Peyer's patch (tissue), 4 donors: ENCODE measurements around the gene AMDHD2. TPM values are rescaled to one million over a fixed set of nuclear protein-coding genes. Genes with fewer than 3 reads are reported as not detected.
"Not testable (repeated sequence)": the region's sequence is repeated elsewhere in the genome, so short reads cannot be mapped to it uniquely, and the experiment has no call there.

Source experiments
- DNase-seq, 3 donors: peaks; one replicate each; pipeline ENCODE4 v3.0.0-alpha.2; 2017 to 2019
- H3K27ac ChIP-seq, 4 donors: fragments of 200-600 bp; sonication (generic); one replicate each; pipeline ENCODE4 v1.5.1; 2016 to 2019
- H3K27me3 ChIP-seq, 2 donors: fragments of 200-600 bp; sonication (generic); one replicate each; pipeline ENCODE4 v1.5.1; 2019
- H3K36me3 ChIP-seq, 3 donors: fragments of 200-600 bp; sonication (generic); one replicate each; pipeline ENCODE4 v1.5.1; 2016 to 2019
- H3K4me1 ChIP-seq, 4 donors: fragments of 200-600 bp; sonication (generic); one replicate each; pipeline ENCODE4 v1.5.1; 2016 to 2019
- H3K4me3 ChIP-seq, 4 donors: fragments of 200-600 bp; sonication (generic); 1 replicate in 3 of 4; 2 replicates in 1 of 4; pipeline ENCODE4 v1.5.1; 2016 to 2019; ENCODE audit warnings: mild to moderate bottlenecking in 1 of 4
- H3K9me3 ChIP-seq, 4 donors: fragments of 200-600 bp; sonication (generic); one replicate each; pipeline ENCODE4 v1.5.1; 2016 to 2019; ENCODE audit warnings: mild to moderate bottlenecking in 1 of 4
- POLR2A ChIP-seq, 2 donors: fragments of 450-650 bp; IDR thresholded peaks; one replicate each; pipeline ENCODE4 v1.5.1; 2017; ENCODE audit warnings: antibody characterized with exemption in 2 of 2, mild to moderate bottlenecking in 2 of 2, moderate library complexity in 2 of 2
- total RNA-seq, 4 donors: library from RNA; depleted of rRNA; stranded (reverse); fragments of >200 nt; gene quantifications; one replicate each; pipeline ENCODE4 v1.1.0, GENCODE V29; 2016
- TF ChIP-seq, protein P1 (sequence below), 6 experiments: fragments of 450-650 bp in 4 of 6; fragments of 200-600 bp in 2 of 6; sonication (generic) in 1 of 6; IDR thresholded peaks; one replicate each; pipeline ENCODE4 v1.5.1; 2017 to 2019; ENCODE audit warnings: antibody characterized with exemption in 6 of 6, mild to moderate bottlenecking in 3 of 6, moderate library complexity in 1 of 6

AMDHD2 gene
- total RNA-seq, 4 donors from 2014 or later, result 56.0 to 173 (median 83.8) TPM

- peak in 2 of 3 donors; percentile 50 to 59 for DNase-seq
- Histone ChIP-seq H3K36me3 (peaks cover 0 to 4% (median 0%) of the 10 kb centered on the region in 3 donors), H3K4me3 (no peak overlapping the region), H3K9me3 (no peaks in the 10 kb centered on the region), H3K27ac (peak overlapping the region in 3 of 4 donors; percentile 68 to 94 (median 93)), H3K4me1 (peaks cover 4 to 40% (median 17%) of the 10 kb centered on the region in 4 donors), H3K27me3 (no peaks in the 10 kb centered on the region)
- no peak for TF ChIP-seq POLR2A (IDR thresholded peaks at IDR 0.05)
- TF ChIP-seq, protein P1, sequence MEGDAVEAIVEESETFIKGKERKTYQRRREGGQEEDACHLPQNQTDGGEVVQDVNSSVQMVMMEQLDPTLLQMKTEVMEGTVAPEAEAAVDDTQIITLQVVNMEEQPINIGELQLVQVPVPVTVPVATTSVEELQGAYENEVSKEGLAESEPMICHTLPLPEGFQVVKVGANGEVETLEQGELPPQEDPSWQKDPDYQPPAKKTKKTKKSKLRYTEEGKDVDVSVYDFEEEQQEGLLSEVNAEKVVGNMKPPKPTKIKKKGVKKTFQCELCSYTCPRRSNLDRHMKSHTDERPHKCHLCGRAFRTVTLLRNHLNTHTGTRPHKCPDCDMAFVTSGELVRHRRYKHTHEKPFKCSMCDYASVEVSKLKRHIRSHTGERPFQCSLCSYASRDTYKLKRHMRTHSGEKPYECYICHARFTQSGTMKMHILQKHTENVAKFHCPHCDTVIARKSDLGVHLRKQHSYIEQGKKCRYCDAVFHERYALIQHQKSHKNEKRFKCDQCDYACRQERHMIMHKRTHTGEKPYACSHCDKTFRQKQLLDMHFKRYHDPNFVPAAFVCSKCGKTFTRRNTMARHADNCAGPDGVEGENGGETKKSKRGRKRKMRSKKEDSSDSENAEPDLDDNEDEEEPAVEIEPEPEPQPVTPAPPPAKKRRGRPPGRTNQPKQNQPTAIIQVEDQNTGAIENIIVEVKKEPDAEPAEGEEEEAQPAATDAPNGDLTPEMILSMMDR (IDR thresholded peaks at IDR 0.05), result no peak
These were observed 15.4 kb downstream of the AMDHD2 start for GRCh38 chr16:2535625-2536013.

GRCh38 chr16:2537451-2538379 lies 17.5 kb downstream of the AMDHD2 start, which contains the start of gene PDPK1:
TSS of gene PDPK1 (plus strand) at chr16:2538021. CDS start at chr16:2538113, 92 bp downstream.
- Histone ChIP-seq H3K4me3 (peak within 1 kb of the TSS; percentile 58 to 99 (median 74)), H3K27ac (peak within 1 kb of the TSS; percentile 68 to 94 (median 90)), H3K9me3 (no peaks in the 10 kb centered on the region), H3K4me1 (peaks cover 0 to 41% (median 20%) of the 10 kb centered on the region in 4 donors), H3K36me3 (peaks cover 0 to 4% (median 0%) of the 10 kb centered on the region in 3 donors), H3K27me3 (no peaks in the 10 kb centered on the region)
- peak; percentile 90 to 97 (median 97) for DNase-seq
- TF ChIP-seq, protein P1 (IDR thresholded peaks at IDR 0.05), result no peak
- peak; percentile 34 to 36 for TF ChIP-seq POLR2A (IDR thresholded peaks at IDR 0.05)

DNA sequence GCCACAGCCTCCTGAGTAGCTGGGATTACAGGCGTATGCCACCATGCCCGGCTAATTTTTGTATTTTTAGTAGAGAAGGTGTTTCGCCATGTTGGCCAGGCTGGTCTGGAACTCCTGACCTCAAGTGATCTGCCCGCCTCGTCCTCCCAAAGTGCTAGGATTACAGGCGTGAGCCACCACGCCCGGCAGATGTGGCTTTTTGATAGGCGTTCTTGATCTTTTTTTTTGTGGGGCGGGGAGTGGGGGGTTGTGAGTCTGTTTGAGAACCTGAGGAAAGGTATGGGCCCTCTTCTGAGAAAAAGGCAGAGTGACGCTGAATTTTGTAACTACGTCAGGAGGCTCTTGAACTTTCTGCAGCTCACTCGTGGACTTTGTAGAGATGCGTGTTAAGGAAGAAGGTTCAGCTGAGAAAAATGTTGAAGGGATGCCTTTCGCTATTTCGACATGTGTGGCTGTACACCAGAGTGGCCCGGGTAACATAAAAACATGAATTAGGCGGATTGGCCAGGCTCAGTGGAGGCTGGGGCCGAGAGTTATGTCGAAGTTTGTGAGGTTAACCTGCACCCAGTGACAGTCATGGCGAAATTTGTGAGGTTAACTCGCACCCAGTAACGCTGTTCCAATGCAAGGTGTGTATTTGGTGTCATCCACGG lies 19.1 kb downstream of the AMDHD2 start:
- not testable (repeated sequence) for H3K36me3 ChIP-seq, H3K27me3 ChIP-seq, H3K9me3 ChIP-seq
- peak in 1 of 3 donors; percentile 33 for DNase-seq
- Histone ChIP-seq H3K27ac (peak overlapping the region in 1 of 4 donors; percentile 66), H3K4me3 (peak overlapping the region in 2 of 4 donors; percentile 62 to 99), H3K4me1 (peaks cover 0 to 41% (median 20%) of the 10 kb centered on the region in 4 donors)

DNA sequence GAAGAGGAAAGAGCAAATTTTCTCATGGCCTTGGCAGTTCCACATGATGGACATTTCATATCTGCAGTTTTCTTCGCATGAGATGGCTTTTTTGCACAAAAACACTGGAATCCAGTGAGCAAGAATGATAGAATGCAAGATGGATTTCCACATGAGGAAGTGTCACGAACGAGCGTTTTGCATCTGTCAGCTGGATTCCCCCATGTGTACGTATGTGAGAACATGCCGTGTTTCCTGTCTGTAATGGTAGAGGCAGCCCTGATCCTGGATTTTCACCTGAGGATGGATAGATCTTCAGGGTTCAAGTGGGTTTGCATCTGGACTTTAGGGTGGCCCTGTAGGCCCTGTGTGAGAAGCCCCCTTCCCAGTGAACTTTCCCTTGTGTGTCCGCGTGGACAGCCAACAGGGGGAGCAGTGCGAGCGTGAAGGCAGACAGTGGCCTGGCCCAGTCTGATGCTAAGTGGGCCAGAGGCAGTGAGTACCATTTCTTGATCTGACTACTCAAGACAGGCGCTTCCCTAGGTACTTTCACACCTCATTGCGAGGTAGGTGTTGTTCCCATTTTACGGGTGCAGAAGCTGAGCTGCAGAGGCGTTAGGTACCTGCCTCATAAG lies 19.8 kb downstream of the AMDHD2 start:
- peak; percentile 43 to 64 (median 58) for DNase-seq
- Histone ChIP-seq H3K4me3 (peak overlapping the region in 2 of 4 donors; percentile 6 to 62), H3K27ac (peak overlapping the region in 1 of 4 donors; percentile 66), H3K4me1 (peaks cover 0 to 41% (median 20%) of the 10 kb centered on the region in 4 donors)
- not testable (repeated sequence) for H3K36me3 ChIP-seq, H3K27me3 ChIP-seq, H3K9me3 ChIP-seq
- TF ChIP-seq, protein P1 (IDR thresholded peaks at IDR 0.05), result peak in 3 of 6 experiments; percentile 20 to 36 (median 28)

GRCh38 chr16:2540912-2541311 lies 20.7 kb downstream of the AMDHD2 start:
- H3K27me3 ChIP-seq, H3K4me3 ChIP-seq, H3K36me3 ChIP-seq, DNase-seq, H3K9me3 ChIP-seq: not testable (repeated sequence)
- Histone ChIP-seq H3K27ac (peak overlapping the region in 1 of 4 donors; percentile 66), H3K4me1 (peaks cover 0 to 44% (median 20%) of the 10 kb centered on the region in 4 donors)

DNA sequence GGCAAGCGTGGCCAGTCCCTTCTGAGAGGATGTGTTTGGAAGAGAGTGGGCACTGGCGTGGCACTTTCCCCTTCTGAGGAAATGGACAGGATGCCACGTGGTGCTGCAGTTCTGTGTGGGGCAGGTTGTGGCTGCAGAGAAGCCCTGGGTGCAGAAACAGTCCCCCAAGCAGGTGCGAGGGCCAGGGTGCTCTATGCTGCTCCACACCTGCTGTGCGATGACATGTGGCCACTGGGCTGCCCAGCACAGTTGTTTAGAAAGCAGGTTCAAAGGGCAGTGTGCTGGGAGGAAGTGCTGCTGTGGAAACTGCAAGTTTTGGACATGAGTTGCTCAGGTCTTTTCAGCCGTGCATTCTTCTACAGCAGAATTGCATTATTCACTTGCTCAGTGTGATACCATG lies 21.2 kb downstream of the AMDHD2 start:
- H3K4me3 ChIP-seq, H3K27me3 ChIP-seq, H3K36me3 ChIP-seq, H3K9me3 ChIP-seq: not testable (repeated sequence)
- peaks cover 0 to 44% (median 20%) of the 10 kb centered on the region in 4 donors for H3K4me1 ChIP-seq
- peak; percentile 28 to 78 (median 68) for DNase-seq
- H3K27ac ChIP-seq, result peak overlapping the region in 2 of 4 donors; percentile 8 to 66
- TF ChIP-seq, protein P1 (IDR thresholded peaks at IDR 0.05), result peak in 1 of 6 experiments; percentile 3

GRCh38 chr16:2543771-2544170 lies 23.6 kb downstream of the AMDHD2 start:
- H3K27ac ChIP-seq, H3K9me3 ChIP-seq, H3K36me3 ChIP-seq, H3K27me3 ChIP-seq, H3K4me3 ChIP-seq, DNase-seq: not testable (repeated sequence)
- H3K4me1 ChIP-seq, result peaks cover 0 to 43% (median 19%) of the 10 kb centered on the region in 4 donors

GRCh38 chr16:2550283-2550878 lies 30.2 kb downstream of the AMDHD2 start:
- peaks cover 0 to 17% (median 0%) of the 10 kb centered on the region in 4 donors for H3K4me1 ChIP-seq
- not testable (repeated sequence) for DNase-seq, H3K9me3 ChIP-seq, H3K36me3 ChIP-seq, H3K27me3 ChIP-seq, H3K27ac ChIP-seq, H3K4me3 ChIP-seq
